HepG2 (cell line): ENCODE measurements around the gene ADGRG6. TPM values are rescaled to one million over a fixed set of nuclear protein-coding genes. Genes with fewer than 3 reads are reported as not detected.

Source experiments
- ATAC-seq: fragments of 200-7000 bp; cut with Tn5 transposase; 3 replicates; pipeline ENCODE4 v1.9.1; 2020; ENCODE audit warnings: mild to moderate bottlenecking, moderate library complexity
- BruUV-seq: library from RNA; stranded (reverse); fragments of 400-500 nt; replicated peaks from 2 replicates; lab custom pipeline; 2021; lab: Mats Ljungman, UMichigan
- CTCF ChIA-PET: fragments of 300-600 bp; formaldehyde crosslinking; extraction: SDS; loops from one replicate; lab custom pipeline; 2021; ENCODE audit warnings: low total read pairs, inconsistent platforms, low intra/inter-chr PET ratio; lab: Yijun Ruan, JAX
- POLR2A ChIA-PET: fragments of 350-600 bp; sonication (Branson Sonifier 250); formaldehyde crosslinking; loops from one replicate; lab custom pipeline; 2020; ENCODE audit warnings: antibody characterized with exemption, inconsistent platforms; lab: Yijun Ruan, JAX
- DNase-seq: peaks from one replicate; pipeline ENCODE4 v3.0.0-alpha.2; 2015; ENCODE audit warnings: low spot score
- FAIRE-seq: peaks from 3 replicates; lab custom pipeline; 2011; peaks lifted over from hg19 to GRCh38; lab: Jason Lieb, UNC
- H2AFZ ChIP-seq: one replicate; pipeline ENCODE4 v1.6.1; 2011; ENCODE audit warnings: low read length, inconsistent platforms
- H3K27ac ChIP-seq: fragments of 300-600 bp; 3 replicates; pipeline ENCODE4 v1.8.0; 2011; ENCODE audit warnings: mixed run types, mild to moderate bottlenecking, mixed read lengths, low read length, inconsistent platforms; ENCODE audit not compliant: insufficient read depth; ENCODE audit errors: extremely low read length
- H3K27me3 ChIP-seq, 2 experiments: fragments of 200-600 bp in 1 of 2; 2 replicates in 1 of 2; 3 replicates in 1 of 2; pipeline versions ENCODE4 v1.6.0 to v1.8.0; 2011; ENCODE audit warnings: low read length in 2 of 2, mild to moderate bottlenecking in 2 of 2, moderate library complexity in 2 of 2, inconsistent platforms in 1 of 2; ENCODE audit not compliant: insufficient read depth in 2 of 2, control insufficient read depth in 1 of 2
- H3K36me3 ChIP-seq, 2 experiments: fragments of 200-600 bp in 1 of 2; replicated peaks in 1 of 2; 2 replicates in 1 of 2; 3 replicates in 1 of 2; pipeline versions ENCODE4 v1.5.1 to v1.8.0; 2011; ENCODE audit warnings: low read length in 2 of 2, inconsistent platforms in 1 of 2; ENCODE audit not compliant: insufficient read depth in 2 of 2, control insufficient read depth in 1 of 2
- H3K4me1 ChIP-seq: 2 replicates; pipeline ENCODE4 v1.5.1; 2012; ENCODE audit warnings: low read length, inconsistent platforms; ENCODE audit not compliant: insufficient read depth
- H3K4me2 ChIP-seq: 2 replicates; pipeline ENCODE4 v1.6.0; 2011; ENCODE audit warnings: low read depth, low read length, inconsistent platforms
- H3K4me3 ChIP-seq, 3 experiments: fragments of 200-600 bp in 1 of 3; sonication (generic), shearing (Covaris generic) in 1 of 3; replicated peaks in 1 of 3; 2 replicates each; pipeline ENCODE4 v1.5.1; 2011 to 2016; ENCODE audit warnings: low read length in 3 of 3, inconsistent platforms in 2 of 3, low read depth in 2 of 3, mild to moderate bottlenecking in 2 of 3, control low read depth in 1 of 3, mixed read lengths in 1 of 3; ENCODE audit not compliant: insufficient read depth in 1 of 3
- H3K79me2 ChIP-seq: one replicate; pipeline ENCODE4 v1.6.1; 2011; ENCODE audit warnings: low read length, inconsistent platforms; ENCODE audit not compliant: insufficient read depth
- H3K9ac ChIP-seq: 2 replicates; pipeline ENCODE4 v1.6.0; 2011; ENCODE audit warnings: mild to moderate bottlenecking, low read depth, low read length, inconsistent platforms; ENCODE audit not compliant: insufficient read depth
- H3K9me3 ChIP-seq: 2 replicates; pipeline ENCODE4 v1.5.1; 2012; ENCODE audit warnings: mild to moderate bottlenecking, low read length
- H4K20me1 ChIP-seq: 2 replicates; pipeline ENCODE4 v1.6.0; 2011; ENCODE audit warnings: inconsistent platforms, mild to moderate bottlenecking, low read length, moderate library complexity; ENCODE audit not compliant: insufficient read depth
- GLI4 ChIP-seq: sonication (generic); formaldehyde crosslinking; IDR thresholded peaks from 2 replicates; pipeline ENCODE4 v1.5.1; 2020; ENCODE audit warnings: missing genetic modification reagents, mild to moderate bottlenecking, moderate library complexity, borderline replicate concordance
- PPARG ChIP-seq: conservative IDR thresholded peaks from 2 replicates; pipeline ENCODE4 v1.6.1; 2016; ENCODE audit warnings: missing biosample characterization, missing genetic modification reagents
- SIX1 ChIP-seq: sonication (generic); formaldehyde crosslinking; IDR thresholded peaks from 2 replicates; pipeline ENCODE4 v1.4.0; 2020; ENCODE audit warnings: missing genetic modification reagents, borderline replicate concordance
- SNRNP70 ChIP-seq: fragments of 200-400 bp; formaldehyde crosslinking; IDR thresholded peaks from 2 replicates; pipeline ENCODE4 v1.6.1; 2017; ENCODE audit warnings: mild to moderate bottlenecking, low read depth, low read length, moderate library complexity
- ZBTB7B ChIP-seq: sonication (generic); formaldehyde crosslinking; IDR thresholded peaks from 2 replicates; pipeline ENCODE4 v1.4.0; 2020; ENCODE audit warnings: missing genetic modification reagents
- ZNF143 ChIP-seq: sonication (generic); formaldehyde crosslinking; IDR thresholded peaks from 2 replicates; pipeline ENCODE4 v1.4.0; 2020; ENCODE audit warnings: missing genetic modification reagents
- ZNF224 ChIP-seq: sonication (generic); formaldehyde crosslinking; IDR thresholded peaks from 2 replicates; pipeline ENCODE4 v1.5.0; 2020; ENCODE audit warnings: mild to moderate bottlenecking, missing genetic modification reagents
- ZNF251 ChIP-seq: sonication (generic); formaldehyde crosslinking; IDR thresholded peaks from 2 replicates; pipeline ENCODE4 v1.9.0; 2021; ENCODE audit warnings: mild to moderate bottlenecking, missing genetic modification reagents
- ZNF547 ChIP-seq: sonication (generic); formaldehyde crosslinking; IDR thresholded peaks from 2 replicates; pipeline ENCODE4 v1.5.1; 2020; ENCODE audit warnings: mild to moderate bottlenecking, missing genetic modification reagents
- WGBS: methylation state at CpG from one replicate; pipeline ENCODE4 v1.1.6; 2017; ENCODE audit warnings: low lambda C conversion rate; 5-methylcytosine and 5-hydroxymethylcytosine counted together
- in situ Hi-C: cut with HindIII; loops from 2 replicates; pipeline ENCODE4 v1.10.0; 2017; ENCODE audit warnings: low pct_unique_long_range_greater_than_20kb; ENCODE audit not compliant: extremely low pct_ligation_motif_present
- intact Hi-C: fragments of 100-400 bp; cut with micrococcal nuclease; formaldehyde crosslinking; loops from one replicate; pipeline ENCODE4 v1.10.0; 2022; ENCODE audit not compliant: unreplicated experiment
- polyA plus RNA-seq, 8 experiments: library from polyadenylated mRNA; depleted of rRNA in 3 of 8; stranded (reverse) in 7 of 8; unstranded in 1 of 8; fragments of >200 nt; fragmentation: Illumina TruSeq in 4 of 8; extraction: Trizol in 4 of 8; gene quantifications; 2 replicates each; pipeline versions ENCODE4 v1.2.1 to v1.2.3, GENCODE V29; 2011 to 2016; ENCODE audit warnings: low read depth in 4 of 8, missing spikeins in 1 of 8, mixed read lengths in 1 of 8; ENCODE audit not compliant: insufficient read depth in 1 of 8
- total RNA-seq, 5 experiments: library from RNA; depleted of rRNA; stranded (reverse); fragments of >200 nt; fragmentation: Illumina TruSeq; extraction: Trizol; gene quantifications; 2 replicates each; pipeline ENCODE4 v1.2.3, GENCODE V29; 2016; ENCODE audit warnings: low read depth in 1 of 5
- TF ChIP-seq, protein P1 (sequence below), 2 experiments: IDR thresholded peaks; 2 replicates each; pipeline ENCODE4 v1.6.1; 2011 to 2012; ENCODE audit warnings: low read length in 2 of 2, borderline replicate concordance in 1 of 2, low read depth in 1 of 2, mild to moderate bottlenecking in 1 of 2, moderate library complexity in 1 of 2
- TF ChIP-seq, protein P2 (sequence below): sonication (generic); formaldehyde crosslinking; IDR thresholded peaks from 2 replicates; pipeline ENCODE4 v1.4.0; 2020; ENCODE audit warnings: missing genetic modification reagents

The ADGRG6 gene
- total and polyA plus RNA-seq, 2 of the 13 experiments (the other 11 are each of a cell fraction or from before 2014, with no cell fraction given), result 129 to 249 TPM

DNA sequence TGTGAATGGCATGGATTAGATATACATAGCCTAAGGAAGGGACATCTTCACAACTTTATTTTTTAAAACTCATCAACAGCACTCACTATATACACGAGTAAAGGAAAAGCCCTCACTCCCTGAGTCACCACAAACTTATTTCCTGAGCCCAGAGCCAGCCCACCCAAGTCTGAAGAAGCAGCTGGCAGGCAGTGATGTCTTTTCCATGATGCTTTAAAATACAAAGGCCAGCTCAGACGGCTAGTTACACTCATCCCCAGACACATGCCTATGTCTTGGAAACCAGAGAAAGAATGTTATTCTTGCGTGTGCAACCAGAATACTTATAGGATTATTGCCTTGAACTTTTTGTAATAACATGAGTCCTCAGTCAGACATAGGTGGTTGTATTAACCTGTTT, 114.4 kb downstream of the ADGRG6 start:
- Histone ChIP-seq H3K9me3 (no peaks in the 10 kb centered on the region), H3K4me3 (no peak overlapping the region), H3K9ac (no peak overlapping the region), H3K27ac (no peak overlapping the region), H3K79me2 (no peaks in the 10 kb centered on the region), H2AFZ (no peak overlapping the region), H3K4me1 (no peaks in the 10 kb centered on the region), H3K27me3 (no peaks in the 10 kb centered on the region), H4K20me1 (no peaks in the 10 kb centered on the region), H3K4me2 (no peak overlapping the region), H3K36me3 (peaks cover 46 to 91% of the 10 kb centered on the region in 2 experiments)
- CTCF ChIA-PET, result no interaction called here
- ATAC-seq (no peak), DNase-seq (no peak), FAIRE-seq (no peak)
- POLR2A ChIA-PET, result no interaction called here
- in situ Hi-C loops, result no loop called here
- TF ChIP-seq GLI4 (CRISPR knock-in tag) (no peak), SIX1 (CRISPR knock-in tag) (no peak), ZNF251 (no peak), SNRNP70 (no peak), ZNF224 (CRISPR knock-in tag) (no peak), PPARG (CRISPR knock-in tag) (no peak), ZNF547 (no peak), ZNF143 (CRISPR knock-in tag) (no peak), ZBTB7B (CRISPR knock-in tag) (no peak)
- TF ChIP-seq, protein P1, sequence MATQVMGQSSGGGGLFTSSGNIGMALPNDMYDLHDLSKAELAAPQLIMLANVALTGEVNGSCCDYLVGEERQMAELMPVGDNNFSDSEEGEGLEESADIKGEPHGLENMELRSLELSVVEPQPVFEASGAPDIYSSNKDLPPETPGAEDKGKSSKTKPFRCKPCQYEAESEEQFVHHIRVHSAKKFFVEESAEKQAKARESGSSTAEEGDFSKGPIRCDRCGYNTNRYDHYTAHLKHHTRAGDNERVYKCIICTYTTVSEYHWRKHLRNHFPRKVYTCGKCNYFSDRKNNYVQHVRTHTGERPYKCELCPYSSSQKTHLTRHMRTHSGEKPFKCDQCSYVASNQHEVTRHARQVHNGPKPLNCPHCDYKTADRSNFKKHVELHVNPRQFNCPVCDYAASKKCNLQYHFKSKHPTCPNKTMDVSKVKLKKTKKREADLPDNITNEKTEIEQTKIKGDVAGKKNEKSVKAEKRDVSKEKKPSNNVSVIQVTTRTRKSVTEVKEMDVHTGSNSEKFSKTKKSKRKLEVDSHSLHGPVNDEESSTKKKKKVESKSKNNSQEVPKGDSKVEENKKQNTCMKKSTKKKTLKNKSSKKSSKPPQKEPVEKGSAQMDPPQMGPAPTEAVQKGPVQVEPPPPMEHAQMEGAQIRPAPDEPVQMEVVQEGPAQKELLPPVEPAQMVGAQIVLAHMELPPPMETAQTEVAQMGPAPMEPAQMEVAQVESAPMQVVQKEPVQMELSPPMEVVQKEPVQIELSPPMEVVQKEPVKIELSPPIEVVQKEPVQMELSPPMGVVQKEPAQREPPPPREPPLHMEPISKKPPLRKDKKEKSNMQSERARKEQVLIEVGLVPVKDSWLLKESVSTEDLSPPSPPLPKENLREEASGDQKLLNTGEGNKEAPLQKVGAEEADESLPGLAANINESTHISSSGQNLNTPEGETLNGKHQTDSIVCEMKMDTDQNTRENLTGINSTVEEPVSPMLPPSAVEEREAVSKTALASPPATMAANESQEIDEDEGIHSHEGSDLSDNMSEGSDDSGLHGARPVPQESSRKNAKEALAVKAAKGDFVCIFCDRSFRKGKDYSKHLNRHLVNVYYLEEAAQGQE (IDR thresholded peaks at IDR 0.05; ENCODE audit: borderline replicate concordance in 1 of 2, low read depth in 1 of 2, low read length in 2 of 2), result no peak
- TF ChIP-seq, protein P2, sequence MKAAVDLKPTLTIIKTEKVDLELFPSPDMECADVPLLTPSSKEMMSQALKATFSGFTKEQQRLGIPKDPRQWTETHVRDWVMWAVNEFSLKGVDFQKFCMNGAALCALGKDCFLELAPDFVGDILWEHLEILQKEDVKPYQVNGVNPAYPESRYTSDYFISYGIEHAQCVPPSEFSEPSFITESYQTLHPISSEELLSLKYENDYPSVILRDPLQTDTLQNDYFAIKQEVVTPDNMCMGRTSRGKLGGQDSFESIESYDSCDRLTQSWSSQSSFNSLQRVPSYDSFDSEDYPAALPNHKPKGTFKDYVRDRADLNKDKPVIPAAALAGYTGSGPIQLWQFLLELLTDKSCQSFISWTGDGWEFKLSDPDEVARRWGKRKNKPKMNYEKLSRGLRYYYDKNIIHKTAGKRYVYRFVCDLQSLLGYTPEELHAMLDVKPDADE, result no peak
- intact Hi-C loops, result no loop called here
- no TSS peak for BruUV-seq
- WGBS, result 92% methylated on average over 3 of the region's 3 CpGs
